H9 (cell line): ENCODE measurements around the gene IWS1. TPM values are rescaled to one million over a fixed set of nuclear protein-coding genes. Genes with fewer than 3 reads are reported as not detected.
A peak's percentile ranks its signal among the peaks of the same experiment; 100 is the strongest.

Source experiments
- DNase-seq: peaks from one replicate; pipeline ENCODE4 v3.0.0-alpha.2; 2017
- H2AFZ ChIP-seq: one replicate; pipeline ENCODE4 v1.6.1; 2013; ENCODE audit warnings: mild to moderate bottlenecking, low read length, control low read depth, moderate library complexity
- H2AK5ac ChIP-seq: 2 replicates; pipeline ENCODE4 v1.6.1; 2013; ENCODE audit warnings: low read length, control low read depth, mixed read lengths; ENCODE audit not compliant: insufficient read length
- H2BK120ac ChIP-seq: one replicate; pipeline ENCODE4 v1.6.1; 2013; ENCODE audit warnings: low read depth, mild to moderate bottlenecking, low read length, control low read depth, inconsistent platforms; ENCODE audit not compliant: poor library complexity, severe bottlenecking
- H2BK12ac ChIP-seq: 2 replicates; pipeline ENCODE4 v1.6.1; 2013; ENCODE audit warnings: low read length, control low read depth, mixed read lengths, low read depth; ENCODE audit not compliant: insufficient read length
- H2BK15ac ChIP-seq: 2 replicates; pipeline ENCODE4 v1.6.1; 2013; ENCODE audit warnings: low read depth, low read length, control low read depth
- H2BK20ac ChIP-seq: one replicate; pipeline ENCODE4 v1.6.1; 2013; ENCODE audit warnings: low read depth, mild to moderate bottlenecking, low read length, control low read depth, inconsistent platforms; ENCODE audit not compliant: poor library complexity, severe bottlenecking
- H2BK5ac ChIP-seq: 2 replicates; pipeline ENCODE4 v1.6.1; 2013; ENCODE audit warnings: low read length, control low read depth, mixed read lengths; ENCODE audit not compliant: insufficient read length
- H3K14ac ChIP-seq: 2 replicates; pipeline ENCODE4 v1.6.1; 2013; ENCODE audit warnings: low read length, control low read depth; ENCODE audit not compliant: insufficient read depth
- H3K18ac ChIP-seq: 2 replicates; pipeline ENCODE4 v1.6.1; 2013; ENCODE audit warnings: low read depth, mild to moderate bottlenecking, mixed read lengths, low read length, control low read depth; ENCODE audit not compliant: insufficient read length
- H3K23ac ChIP-seq: 2 replicates; pipeline ENCODE4 v1.6.1; 2013; ENCODE audit warnings: low read length, control low read depth, mixed read lengths, low read depth; ENCODE audit not compliant: insufficient read length
- H3K23me2 ChIP-seq: 2 replicates; pipeline ENCODE4 v1.6.1; 2013; ENCODE audit warnings: low read depth, mild to moderate bottlenecking, mixed read lengths, low read length, control low read depth; ENCODE audit not compliant: insufficient read length, poor library complexity, severe bottlenecking
- H3K27ac ChIP-seq: 2 replicates; pipeline ENCODE4 v1.5.1; 2013; ENCODE audit warnings: low read length, control low read depth, mixed read lengths, low read depth; ENCODE audit not compliant: insufficient read length
- H3K27me3 ChIP-seq: 2 replicates; pipeline ENCODE4 v1.6.1; 2013; ENCODE audit warnings: low read length, control low read depth, inconsistent platforms; ENCODE audit not compliant: insufficient read depth
- H3K4ac ChIP-seq: 2 replicates; pipeline ENCODE4 v1.6.1; 2013; ENCODE audit warnings: low read depth, mild to moderate bottlenecking, control low read depth, inconsistent platforms, low read length, moderate library complexity
- H3K4me1 ChIP-seq: 2 replicates; pipeline ENCODE4 v1.6.1; 2013; ENCODE audit warnings: low read length, control low read depth, inconsistent platforms; ENCODE audit not compliant: insufficient read depth
- H3K4me2 ChIP-seq: 2 replicates; pipeline ENCODE4 v1.6.1; 2013; ENCODE audit warnings: low read length, control low read depth, mixed read lengths; ENCODE audit not compliant: insufficient read length, insufficient read depth
- H3K56ac ChIP-seq: 2 replicates; pipeline ENCODE4 v1.6.1; 2013; ENCODE audit warnings: low read depth, mild to moderate bottlenecking, mixed read lengths, low read length, control low read depth; ENCODE audit not compliant: insufficient read length
- H3K79me1 ChIP-seq: 2 replicates; pipeline ENCODE4 v1.6.1; 2013; ENCODE audit warnings: low read depth, mild to moderate bottlenecking, moderate library complexity, low read length, control low read depth, inconsistent platforms; ENCODE audit not compliant: insufficient read depth, poor library complexity, severe bottlenecking
- H3K79me2 ChIP-seq: 2 replicates; pipeline ENCODE4 v1.6.1; 2013; ENCODE audit warnings: low read length, control low read depth, inconsistent platforms; ENCODE audit not compliant: insufficient read depth
- H3K9ac ChIP-seq: 2 replicates; pipeline ENCODE4 v1.6.1; 2013; ENCODE audit warnings: low read length, control low read depth, mixed read lengths; ENCODE audit not compliant: insufficient read length; ENCODE audit errors: extremely low read depth
- H3K9me3 ChIP-seq: one replicate; pipeline ENCODE4 v1.6.1; 2013; ENCODE audit warnings: low read depth, low read length, inconsistent platforms; ENCODE audit not compliant: control insufficient read depth
- H3T11ph ChIP-seq: one replicate; pipeline ENCODE4 v1.6.1; 2013; ENCODE audit warnings: mild to moderate bottlenecking, low read length, control low read depth, inconsistent platforms
- H4K20me1 ChIP-seq: one replicate; pipeline ENCODE4 v1.6.1; 2013; ENCODE audit not compliant: control insufficient read depth, insufficient read length, insufficient read depth
- H4K5ac ChIP-seq: 2 replicates; pipeline ENCODE4 v1.6.1; 2013; ENCODE audit warnings: low read depth, mild to moderate bottlenecking, mixed read lengths, low read length, control low read depth; ENCODE audit not compliant: insufficient read length
- H4K8ac ChIP-seq: replicated peaks from 2 replicates; pipeline ENCODE4 v1.6.1; 2013; ENCODE audit warnings: low read length, control low read depth, mixed read lengths, low read depth; ENCODE audit not compliant: insufficient read length
- H4K91ac ChIP-seq: 2 replicates; pipeline ENCODE4 v1.6.1; 2013; ENCODE audit warnings: low read depth, mild to moderate bottlenecking, moderate library complexity, mixed read lengths, low read length, control low read depth; ENCODE audit not compliant: insufficient read length
- H3K27ac Mint-ChIP-seq, 3 experiments: 2 replicates in 2 of 3; 3 replicates in 1 of 3; pipeline ENCODE4 v1.8.0; 2020 to 2021; ENCODE audit warnings: mixed read lengths in 3 of 3, mild to moderate bottlenecking in 1 of 3, moderate library complexity in 1 of 3
- H3K27me3 Mint-ChIP-seq: 2 replicates; pipeline ENCODE4 v1.8.0; 2021; ENCODE audit warnings: low read depth, mild to moderate bottlenecking, moderate library complexity, mixed read lengths
- H3K36me3 Mint-ChIP-seq, 3 experiments: 2 replicates in 2 of 3; 3 replicates in 1 of 3; pipeline ENCODE4 v1.8.0; 2020 to 2021; ENCODE audit warnings: low read depth in 3 of 3, mixed read lengths in 3 of 3; ENCODE audit not compliant: insufficient read depth in 1 of 3
- H3K4me1 Mint-ChIP-seq, 2 experiments: 2 replicates each; pipeline ENCODE4 v1.8.0; 2020; ENCODE audit warnings: mixed read lengths in 2 of 2
- H3K4me3 Mint-ChIP-seq, 2 experiments: 2 replicates in 1 of 2; 3 replicates in 1 of 2; pipeline ENCODE4 v1.8.0; 2020 to 2021; ENCODE audit warnings: mild to moderate bottlenecking in 2 of 2, mixed read lengths in 2 of 2, moderate library complexity in 1 of 2
- H3K9me3 Mint-ChIP-seq, 2 experiments: 2 replicates in 1 of 2; 3 replicates in 1 of 2; pipeline ENCODE4 v1.8.0; 2020; ENCODE audit warnings: mild to moderate bottlenecking in 2 of 2, mixed read lengths in 2 of 2, moderate library complexity in 1 of 2
- WGBS: extraction: QIAGEN DNeasy Blood & Tissue Kit; methylation state at CpG from one replicate; pipeline ENCODE4 v1.1.7; 2013; ENCODE audit warnings: missing lambda C conversion rate, low lambda C conversion rate, mixed read lengths; ENCODE audit not compliant: insufficient read length; ENCODE audit errors: extremely low coverage; 5-methylcytosine and 5-hydroxymethylcytosine counted together
- total RNA-seq: library from RNA; stranded (reverse); gene quantifications from 2 replicates; pipeline ENCODE4 v1.2.1, GENCODE V29; 2021
- TF ChIP-seq, protein P1 (sequence below): fragments of 200-600 bp; sonication (generic); conservative IDR thresholded peaks from 3 replicates; pipeline ENCODE4 v1.8.0; 2021; ENCODE audit warnings: antibody characterized with exemption, mild to moderate bottlenecking

IWS1 gene
- total RNA-seq, 1 experiment from 2014 or later: 66.2 TPM

DNA sequence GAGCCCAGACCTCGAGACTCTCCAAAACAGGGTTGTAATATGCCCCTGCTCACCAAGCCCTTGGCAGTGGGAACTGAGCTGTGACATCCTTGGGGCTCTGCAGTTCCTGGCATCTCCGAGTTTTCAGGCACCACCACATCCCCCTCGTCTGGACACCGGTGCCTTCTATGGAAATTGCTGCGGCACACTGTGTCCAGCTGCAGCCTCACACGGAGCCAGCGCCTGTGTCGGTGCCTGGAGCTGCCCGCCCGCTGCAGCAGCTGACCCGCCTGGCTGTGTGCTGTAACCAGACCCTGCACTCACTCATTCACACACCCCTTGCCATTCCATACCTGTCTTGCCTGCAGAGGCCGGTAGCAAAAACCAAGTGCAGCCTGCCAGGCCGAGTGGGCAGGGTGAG lies 11.8 kb downstream of the IWS1 start:
- Histone ChIP-seq H2BK20ac (no peak overlapping the region), H3K14ac (no peak overlapping the region; the same call in 1 of the 2 replicates), H4K20me1 (no peaks in the 10 kb centered on the region), H3K79me2 (peaks cover 42% of the 10 kb centered on the region), H2AFZ (no peak overlapping the region), H3K27ac (peak overlapping the region; percentile 23), H3K18ac (no peak overlapping the region), H3K79me1 (peaks cover 26% of the 10 kb centered on the region), H3K9ac (no peak overlapping the region), H3K27me3 (no peaks in the 10 kb centered on the region), H4K5ac (no peak overlapping the region), H3K23me2 (no peaks in the 10 kb centered on the region), H3K9me3 (no peaks in the 10 kb centered on the region), H3K4me2 (peak overlapping the region; percentile 38), H2BK5ac (no peak overlapping the region), H3K23ac (no peak overlapping the region), H3K4ac (no peak overlapping the region), H2BK15ac (no peak overlapping the region), H2AK5ac (no peak overlapping the region), H4K91ac (no peak overlapping the region), H2BK120ac (no peak overlapping the region), H2BK12ac (no peak overlapping the region), H4K8ac (no peak overlapping the region), H3T11ph (no peak overlapping the region), H3K4me1 (no peaks in the 10 kb centered on the region), H3K56ac (no peak overlapping the region)
- Mint-ChIP-seq H3K27ac (peak overlapping the region; percentile 44 to 75 (median 55); a peak in 5 of 7 replicates), H3K36me3 (peaks cover 4 to 42% (median 23%) of the 10 kb centered on the region in 3 experiments; a peak in 6 of 7 replicates), H3K4me3 (no peak overlapping the region), H3K4me1 (peaks cover 32 to 36% of the 10 kb centered on the region in 2 experiments), H3K27me3 (no peaks in the 10 kb centered on the region), H3K9me3 (no peaks in the 10 kb centered on the region)
- TF ChIP-seq, protein P1, sequence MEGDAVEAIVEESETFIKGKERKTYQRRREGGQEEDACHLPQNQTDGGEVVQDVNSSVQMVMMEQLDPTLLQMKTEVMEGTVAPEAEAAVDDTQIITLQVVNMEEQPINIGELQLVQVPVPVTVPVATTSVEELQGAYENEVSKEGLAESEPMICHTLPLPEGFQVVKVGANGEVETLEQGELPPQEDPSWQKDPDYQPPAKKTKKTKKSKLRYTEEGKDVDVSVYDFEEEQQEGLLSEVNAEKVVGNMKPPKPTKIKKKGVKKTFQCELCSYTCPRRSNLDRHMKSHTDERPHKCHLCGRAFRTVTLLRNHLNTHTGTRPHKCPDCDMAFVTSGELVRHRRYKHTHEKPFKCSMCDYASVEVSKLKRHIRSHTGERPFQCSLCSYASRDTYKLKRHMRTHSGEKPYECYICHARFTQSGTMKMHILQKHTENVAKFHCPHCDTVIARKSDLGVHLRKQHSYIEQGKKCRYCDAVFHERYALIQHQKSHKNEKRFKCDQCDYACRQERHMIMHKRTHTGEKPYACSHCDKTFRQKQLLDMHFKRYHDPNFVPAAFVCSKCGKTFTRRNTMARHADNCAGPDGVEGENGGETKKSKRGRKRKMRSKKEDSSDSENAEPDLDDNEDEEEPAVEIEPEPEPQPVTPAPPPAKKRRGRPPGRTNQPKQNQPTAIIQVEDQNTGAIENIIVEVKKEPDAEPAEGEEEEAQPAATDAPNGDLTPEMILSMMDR: no peak
- DNase-seq: no peak
- no CpG with 5 or more reads among the region's 13 CpGs for WGBS
